Measurements from ENCODE around the gene CDH2.

CDH2 gene

GRCh38 chr18:28167835-28168349, 9.0 kb downstream of the CDH2 start:
- no peak for DNase-seq

- DNase-seq = no peak
These were observed 12.0 kb downstream of the CDH2 start for GRCh38 chr18:28164771-28165483.

- no peak for DNase-seq
These were observed 13.6 kb downstream of the CDH2 start for GRCh38 chr18:28163201-28163775.

GRCh38 chr18:28161608-28162599, 15.0 kb downstream of the CDH2 start:
- no peak for DNase-seq

GRCh38 chr18:28159055-28159454, 17.9 kb downstream of the CDH2 start:
- no peak for DNase-seq

- DNase-seq = no peak
These were observed 18.8 kb downstream of the CDH2 start for GRCh38 chr18:28158083-28158581.

- no peak for DNase-seq
These were observed 23.4 kb downstream of the CDH2 start for GRCh38 chr18:28153485-28154065.

- DNase-seq = no peak
These were observed 24.2 kb downstream of the CDH2 start for GRCh38 chr18:28152754-28153153.

- no peak for DNase-seq
These were observed 24.6 kb downstream of the CDH2 start for GRCh38 chr18:28152354-28152753.

- no peak for DNase-seq
These were observed 25.5 kb downstream of the CDH2 start for GRCh38 chr18:28151434-28151833.

GRCh38 chr18:28150925-28151324, 26.0 kb downstream of the CDH2 start:
- DNase-seq = no peak

- DNase-seq = no peak
These were observed 27.0 kb downstream of the CDH2 start for GRCh38 chr18:28149810-28150420.

- peak; percentile 46 for DNase-seq
These were observed 29.2 kb downstream of the CDH2 start for GRCh38 chr18:28147674-28148171.

- DNase-seq = no peak
These were observed 33.2 kb downstream of the CDH2 start for GRCh38 chr18:28143725-28144124.

GRCh38 chr18:28138816-28139215, 38.1 kb downstream of the CDH2 start:
- DNase-seq = no peak

GRCh38 chr18:28136071-28136470, 40.9 kb downstream of the CDH2 start:
- DNase-seq = peak; percentile 34

GRCh38 chr18:28134774-28135173, 42.2 kb downstream of the CDH2 start:
- no peak for DNase-seq

GRCh38 chr18:28132084-28132483, 44.8 kb downstream of the CDH2 start:
- no peak for DNase-seq

GRCh38 chr18:28128659-28128980, 48.3 kb downstream of the CDH2 start:
- no peak for DNase-seq

- DNase-seq = no peak
These were observed 48.9 kb downstream of the CDH2 start for GRCh38 chr18:28127763-28128658.

- no peak for DNase-seq
These were observed 49.7 kb downstream of the CDH2 start for GRCh38 chr18:28127228-28127627.

Measured in hematopoietic multipotent progenitor cell treated with erythropoietin and hydrocortisone succinate and interleukin-3 and kit ligand, for 4 days (in vitro differentiated cells).